ENCODE results near the gene SEPTIN10.
"Not testable (repeated sequence)": the region's sequence is repeated elsewhere in the genome, so short reads cannot be mapped to it uniquely, and the experiment has no call there.

SEPTIN10 gene

DNA sequence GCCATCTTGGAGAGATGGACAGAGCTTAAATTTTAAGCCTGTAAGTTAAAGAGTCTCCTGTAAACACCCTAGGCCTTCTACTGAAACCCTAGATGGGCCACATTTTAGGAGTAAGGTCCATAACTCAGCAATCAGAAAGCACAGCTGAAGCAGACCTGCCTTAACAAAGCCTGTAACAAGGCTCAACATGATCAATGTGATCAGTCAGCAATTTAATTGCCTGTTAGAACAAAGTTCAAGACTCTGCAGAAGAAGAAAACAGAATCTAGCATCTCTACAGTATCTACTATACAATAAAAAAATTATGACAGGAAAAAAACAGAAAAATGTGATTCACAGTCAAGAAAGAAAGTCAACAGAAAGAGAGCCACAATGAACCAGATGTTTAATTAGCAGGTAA is 27.1 kb downstream of the SEPTIN10 start:
- no peaks in the 10 kb centered on the region for H3K9me3 ChIP-seq (ENCODE audit: insufficient read depth, low read depth, low read length)
- H3K4me1 ChIP-seq (ENCODE audit: insufficient read depth, low read length, poor library complexity, severe bottlenecking), result no peaks in the 10 kb centered on the region
- no peak overlapping the region for H3K4me3 ChIP-seq (ENCODE audit: low read length, poor library complexity, severe bottlenecking)
- H3K36me3 ChIP-seq (ENCODE audit: insufficient read depth, low read length), result no peaks in the 10 kb centered on the region
- no peaks in the 10 kb centered on the region for H3K9me2 ChIP-seq (replicated peaks; ENCODE audit: low read depth, low read length)
- no peak overlapping the region for H3K9ac ChIP-seq (ENCODE audit: low read depth, low read length, poor library complexity, severe bottlenecking)
- no peaks in the 10 kb centered on the region for H3K27me3 ChIP-seq (ENCODE audit: insufficient read depth, low read length, poor library complexity, severe bottlenecking)
- no peak overlapping the region for H2AFZ ChIP-seq (ENCODE audit: low read length)
- H3K79me2 ChIP-seq (ENCODE audit: insufficient read depth, low read length), result no peaks in the 10 kb centered on the region
- H3K4me2 ChIP-seq (ENCODE audit: low read depth, low read length, poor library complexity, severe bottlenecking), result no peak overlapping the region
- TF ChIP-seq, protein P1, sequence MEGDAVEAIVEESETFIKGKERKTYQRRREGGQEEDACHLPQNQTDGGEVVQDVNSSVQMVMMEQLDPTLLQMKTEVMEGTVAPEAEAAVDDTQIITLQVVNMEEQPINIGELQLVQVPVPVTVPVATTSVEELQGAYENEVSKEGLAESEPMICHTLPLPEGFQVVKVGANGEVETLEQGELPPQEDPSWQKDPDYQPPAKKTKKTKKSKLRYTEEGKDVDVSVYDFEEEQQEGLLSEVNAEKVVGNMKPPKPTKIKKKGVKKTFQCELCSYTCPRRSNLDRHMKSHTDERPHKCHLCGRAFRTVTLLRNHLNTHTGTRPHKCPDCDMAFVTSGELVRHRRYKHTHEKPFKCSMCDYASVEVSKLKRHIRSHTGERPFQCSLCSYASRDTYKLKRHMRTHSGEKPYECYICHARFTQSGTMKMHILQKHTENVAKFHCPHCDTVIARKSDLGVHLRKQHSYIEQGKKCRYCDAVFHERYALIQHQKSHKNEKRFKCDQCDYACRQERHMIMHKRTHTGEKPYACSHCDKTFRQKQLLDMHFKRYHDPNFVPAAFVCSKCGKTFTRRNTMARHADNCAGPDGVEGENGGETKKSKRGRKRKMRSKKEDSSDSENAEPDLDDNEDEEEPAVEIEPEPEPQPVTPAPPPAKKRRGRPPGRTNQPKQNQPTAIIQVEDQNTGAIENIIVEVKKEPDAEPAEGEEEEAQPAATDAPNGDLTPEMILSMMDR (conservative IDR thresholded peaks at IDR 0.05; ENCODE audit: low read length), result no peak
- no peak for TF ChIP-seq EZH2phosphoT487 (IDR thresholded peaks at IDR 0.05; ENCODE audit: borderline replicate concordance)
- no peaks in the 10 kb centered on the region for H4K20me1 ChIP-seq (ENCODE audit: insufficient read depth, low read length, poor library complexity, severe bottlenecking)
- H3F3A ChIP-seq (ENCODE audit: low read depth), result no peaks in the 10 kb centered on the region

DNA sequence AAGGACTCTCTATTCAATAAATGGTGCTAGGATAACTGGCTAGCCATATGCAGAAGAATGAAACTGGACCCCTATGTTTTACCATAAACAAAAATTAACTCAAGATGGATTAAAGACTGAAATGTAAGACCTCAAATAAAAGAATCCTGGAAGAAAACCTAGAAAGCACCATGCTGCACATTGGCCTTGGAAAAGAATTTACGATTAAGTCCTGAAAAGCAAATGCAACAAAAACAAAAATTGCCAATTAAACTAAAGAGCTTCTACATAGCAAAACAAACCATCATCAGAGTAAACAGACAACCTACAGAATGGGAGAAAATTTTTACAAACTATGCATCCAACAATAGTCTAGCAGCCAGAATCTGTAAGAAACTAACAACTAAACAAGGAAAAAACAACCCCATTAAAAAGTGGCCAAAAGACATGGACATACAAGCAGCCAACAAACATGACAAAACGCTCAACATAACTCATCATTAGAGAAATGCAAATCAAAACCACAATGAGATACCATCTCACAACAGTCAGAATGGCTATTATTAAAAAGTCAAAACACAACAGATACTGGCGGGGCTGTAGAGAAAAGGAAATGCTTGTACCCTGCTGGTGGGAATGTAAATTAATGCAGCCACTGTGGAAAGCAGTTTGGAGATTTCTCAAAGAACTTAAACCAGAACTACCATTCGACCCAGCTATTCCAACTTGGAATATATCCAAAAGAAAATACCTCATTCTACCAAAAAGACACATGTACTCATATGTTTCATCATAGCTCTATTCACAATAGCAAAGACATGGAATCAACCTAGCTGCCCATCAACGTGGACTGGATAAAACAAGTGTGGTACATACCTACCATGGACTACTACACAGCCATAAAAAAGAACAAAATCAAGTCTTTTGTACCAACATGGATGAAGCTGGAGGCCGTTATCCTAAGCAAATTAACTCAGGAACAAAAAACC is 30.6 kb downstream of the SEPTIN10 start:
- no peaks in the 10 kb centered on the region for H3K9me2 ChIP-seq (replicated peaks; ENCODE audit: low read depth, low read length)
- TF ChIP-seq EZH2phosphoT487 (IDR thresholded peaks at IDR 0.05; ENCODE audit: borderline replicate concordance), result no peak
- TF ChIP-seq, protein P1 (conservative IDR thresholded peaks at IDR 0.05; ENCODE audit: low read length), result no peak
- H3K9me3 ChIP-seq (ENCODE audit: insufficient read depth, low read depth, low read length), result no peaks in the 10 kb centered on the region
- H3F3A ChIP-seq (ENCODE audit: low read depth), result no peaks in the 10 kb centered on the region
- no peak overlapping the region for H2AFZ ChIP-seq (ENCODE audit: low read length)
- H3K9ac ChIP-seq (ENCODE audit: low read depth, low read length, poor library complexity, severe bottlenecking), result no peak overlapping the region
- no peaks in the 10 kb centered on the region for H4K20me1 ChIP-seq (ENCODE audit: insufficient read depth, low read length, poor library complexity, severe bottlenecking)
- no peaks in the 10 kb centered on the region for H3K36me3 ChIP-seq (ENCODE audit: insufficient read depth, low read length)
- no peak overlapping the region for H3K4me3 ChIP-seq (ENCODE audit: low read length, poor library complexity, severe bottlenecking)
- H3K4me2 ChIP-seq (ENCODE audit: low read depth, low read length, poor library complexity, severe bottlenecking), result no peak overlapping the region
- no peaks in the 10 kb centered on the region for H3K27me3 ChIP-seq (ENCODE audit: insufficient read depth, low read length, poor library complexity, severe bottlenecking)
- H3K79me2 ChIP-seq (ENCODE audit: insufficient read depth, low read length), result no peaks in the 10 kb centered on the region
- H3K4me1 ChIP-seq (ENCODE audit: insufficient read depth, low read length, poor library complexity, severe bottlenecking), result peaks cover 6% of the 10 kb centered on the region

DNA sequence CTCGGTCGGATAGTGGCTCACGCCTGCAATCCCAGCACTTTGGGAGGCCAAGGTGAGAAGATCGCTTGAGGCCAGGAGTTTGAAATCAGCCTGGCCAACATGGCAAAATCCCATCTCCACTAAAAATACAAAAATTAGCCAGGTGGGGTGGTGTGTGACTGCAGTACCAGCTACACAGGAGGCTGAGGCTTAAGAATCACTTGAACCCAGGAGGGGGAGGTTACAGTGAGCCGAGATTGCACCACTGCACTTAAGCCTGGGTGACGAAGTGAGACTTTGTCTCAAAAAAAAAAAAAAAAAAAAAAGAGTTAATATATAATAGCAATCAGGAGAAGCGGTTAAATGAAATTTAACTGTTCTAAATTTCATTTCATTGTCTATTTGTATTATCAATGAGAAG is 36.1 kb downstream of the SEPTIN10 start:
- H3K4me2 ChIP-seq (ENCODE audit: low read depth, low read length, poor library complexity, severe bottlenecking); H2AFZ ChIP-seq (ENCODE audit: low read length); H3K4me3 ChIP-seq (ENCODE audit: low read length, poor library complexity, severe bottlenecking); H3K9ac ChIP-seq (ENCODE audit: low read depth, low read length, poor library complexity, severe bottlenecking); H3K27me3 ChIP-seq (ENCODE audit: insufficient read depth, low read length, poor library complexity, severe bottlenecking); H3K36me3 ChIP-seq (ENCODE audit: insufficient read depth, low read length); H3K79me2 ChIP-seq (ENCODE audit: insufficient read depth, low read length); H3K9me2 ChIP-seq (replicated peaks; ENCODE audit: low read depth, low read length); H3F3A ChIP-seq (ENCODE audit: low read depth); H4K20me1 ChIP-seq (ENCODE audit: insufficient read depth, low read length, poor library complexity, severe bottlenecking); H3K4me1 ChIP-seq (ENCODE audit: insufficient read depth, low read length, poor library complexity, severe bottlenecking); H3K9me3 ChIP-seq (ENCODE audit: insufficient read depth, low read depth, low read length): not testable (repeated sequence)

DNA sequence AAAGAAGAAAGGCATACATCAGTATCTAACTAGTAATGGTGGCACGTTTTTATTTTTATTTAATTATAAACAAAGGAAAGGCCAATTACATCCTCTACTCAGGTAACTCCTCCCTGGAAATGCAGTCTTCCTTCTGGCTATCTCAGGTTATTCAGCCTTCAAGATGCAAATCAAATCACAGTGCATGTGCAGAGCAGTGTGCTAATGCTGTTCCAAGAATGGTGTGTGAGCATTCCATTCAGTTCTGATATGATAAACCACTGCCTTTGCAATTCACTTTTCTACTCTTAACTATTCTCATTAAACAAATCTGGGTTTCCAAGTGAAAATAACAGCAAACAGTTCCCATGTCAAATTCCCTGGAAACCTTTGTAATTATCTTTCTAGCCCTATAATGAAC is 38.4 kb downstream of the SEPTIN10 start:
- no peak for TF ChIP-seq EZH2phosphoT487 (IDR thresholded peaks at IDR 0.05; ENCODE audit: borderline replicate concordance)
- TF ChIP-seq, protein P1 (conservative IDR thresholded peaks at IDR 0.05; ENCODE audit: low read length), result no peak
- no peaks in the 10 kb centered on the region for H3K36me3 ChIP-seq (ENCODE audit: insufficient read depth, low read length)
- H4K20me1 ChIP-seq (ENCODE audit: insufficient read depth, low read length, poor library complexity, severe bottlenecking), result no peaks in the 10 kb centered on the region
- H3K4me1 ChIP-seq (ENCODE audit: insufficient read depth, low read length, poor library complexity, severe bottlenecking), result peaks cover under 1% of the 10 kb centered on the region
- H3K9me2 ChIP-seq (replicated peaks; ENCODE audit: low read depth, low read length), result no peaks in the 10 kb centered on the region
- H2AFZ ChIP-seq (ENCODE audit: low read length), result no peak overlapping the region
- no peak overlapping the region for H3K9ac ChIP-seq (ENCODE audit: low read depth, low read length, poor library complexity, severe bottlenecking)
- H3K79me2 ChIP-seq (ENCODE audit: insufficient read depth, low read length), result no peaks in the 10 kb centered on the region
- H3K4me3 ChIP-seq (ENCODE audit: low read length, poor library complexity, severe bottlenecking), result no peak overlapping the region
- no peak overlapping the region for H3K4me2 ChIP-seq (ENCODE audit: low read depth, low read length, poor library complexity, severe bottlenecking)
- no peaks in the 10 kb centered on the region for H3F3A ChIP-seq (ENCODE audit: low read depth)
- H3K27me3 ChIP-seq (ENCODE audit: insufficient read depth, low read length, poor library complexity, severe bottlenecking), result no peaks in the 10 kb centered on the region
- H3K9me3 ChIP-seq (ENCODE audit: insufficient read depth, low read depth, low read length), result no peaks in the 10 kb centered on the region

All from Loucy (cell line).